ENCODE data around the gene GLYR1.

GLYR1 gene

GRCh38 chr16:4797805-4798252 lies 49.3 kb downstream of the GLYR1 start:
- Mint-ChIP-seq H3K36me3 (ENCODE audit: low read depth) (no peaks in the 10 kb centered on the region), H3K4me1 (peaks cover 16% of the 10 kb centered on the region)
- no peak for TF ChIP-seq CTCF (IDR thresholded peaks at IDR 0.05)

GRCh38 chr16:4796982-4797804 lies 49.9 kb downstream of the GLYR1 start:
- Mint-ChIP-seq H3K27me3 (ENCODE audit: low read depth, poor library complexity) (peaks cover 8% of the 10 kb centered on the region), H3K4me1 (peaks cover 16% of the 10 kb centered on the region), H3K9me3 (no peaks in the 10 kb centered on the region), H3K36me3 (ENCODE audit: low read depth) (no peaks in the 10 kb centered on the region), H3K4me3 (no peak overlapping the region), H3K27ac (no peak overlapping the region)
- no peak for TF ChIP-seq CTCF (IDR thresholded peaks at IDR 0.05)
- no peak for DNase-seq

More at GRCh38 chr16:4797805-4798252, 49.3 kb downstream of the GLYR1 start:
- H3K4me3 Mint-ChIP-seq: no peak overlapping the region
- H3K9me3 Mint-ChIP-seq: no peaks in the 10 kb centered on the region
- peaks cover 8% of the 10 kb centered on the region for H3K27me3 Mint-ChIP-seq (ENCODE audit: low read depth, poor library complexity)
- no peak for DNase-seq
- no peak overlapping the region for H3K27ac Mint-ChIP-seq

GRCh38 chr16:4795828-4796572 lies 51.1 kb downstream of the GLYR1 start:
- Mint-ChIP-seq H3K4me1 (peaks cover 8% of the 10 kb centered on the region), H3K27me3 (ENCODE audit: low read depth, poor library complexity) (peaks cover 11% of the 10 kb centered on the region), H3K27ac (no peak overlapping the region), H3K4me3 (no peak overlapping the region), H3K9me3 (no peaks in the 10 kb centered on the region), H3K36me3 (ENCODE audit: low read depth) (no peaks in the 10 kb centered on the region)
- no peak for DNase-seq
- TF ChIP-seq CTCF (IDR thresholded peaks at IDR 0.05): no peak

- Mint-ChIP-seq H3K27me3 (ENCODE audit: low read depth, poor library complexity) (peaks cover 11% of the 10 kb centered on the region), H3K4me1 (peaks cover 2% of the 10 kb centered on the region), H3K9me3 (no peaks in the 10 kb centered on the region), H3K4me3 (no peak within 1 kb of the TSS), H3K36me3 (ENCODE audit: low read depth) (no peaks in the 10 kb centered on the region), H3K27ac (no peak within 1 kb of the TSS)
- DNase-seq: no peak
- TF ChIP-seq CTCF (IDR thresholded peaks at IDR 0.05): no peak
These were observed 51.8 kb downstream of the GLYR1 start, which contains the start of gene SMIM22 for GRCh38 chr16:4795181-4795827. SMIM22 (plus strand) TSS chr16:4795369; CDS start chr16:4795735, 366 bp downstream.

- no peak for DNase-seq
- TF ChIP-seq CTCF (IDR thresholded peaks at IDR 0.05): no peak
- Mint-ChIP-seq H3K4me3 (no peak overlapping the region), H3K4me1 (peaks cover 14% of the 10 kb centered on the region), H3K36me3 (ENCODE audit: low read depth) (no peaks in the 10 kb centered on the region), H3K27ac (no peak overlapping the region), H3K9me3 (no peaks in the 10 kb centered on the region), H3K27me3 (ENCODE audit: low read depth, poor library complexity) (peaks cover 8% of the 10 kb centered on the region)
These were observed 54.1 kb downstream of the GLYR1 start for GRCh38 chr16:4792951-4793513.

Measured in nephron progenitor cell (in vitro differentiated cells).